K562 (cell line): ENCODE measurements around the gene AGMO. TPM values are rescaled to one million over a fixed set of nuclear protein-coding genes. Genes with fewer than 3 reads are reported as not detected.

Experiments
- ATAC-seq: fragments of 200-7000 bp; cut with Tn5 transposase; 3 replicates; pipeline ENCODE4 v1.9.1; 2020; ENCODE audit warnings: moderate library complexity
- BruUV-seq: library from RNA; stranded (reverse); fragments of 400-500 nt; replicated peaks from 2 replicates; lab custom pipeline; 2021; lab: Mats Ljungman, UMichigan
- CTCF ChIA-PET: fragments of 300-600 bp; formaldehyde crosslinking; extraction: SDS; loops from one replicate; lab custom pipeline; 2021; ENCODE audit warnings: low intra/inter-chr PET ratio; lab: Yijun Ruan, JAX
- POLR2A ChIA-PET: fragments of 300-600, 350-650 bp; sonication (Branson Sonifier 250); formaldehyde crosslinking; extraction: SDS; loops from one replicate; lab custom pipeline; 2021; ENCODE audit warnings: antibody characterized with exemption, inconsistent platforms; lab: Yijun Ruan, JAX
- DNase-seq, 4 experiments: peaks; one replicate each; pipeline versions ENCODE4 v3.0.0 to v3.0.0-alpha.2; 2011 to 2018; ENCODE audit warnings: low spot score in 3 of 4, mixed read lengths in 3 of 4; ENCODE audit errors: extremely low read depth in 1 of 4
- FAIRE-seq: peaks from 2 replicates; lab custom pipeline; 2011; peaks lifted over from hg19 to GRCh38; lab: Jason Lieb, UNC
- H2AFZ ChIP-seq: 2 replicates; pipeline ENCODE4 v1.6.0; 2011; ENCODE audit warnings: low read depth, low read length, control low read depth, inconsistent platforms
- H3K27ac ChIP-seq: fragments of 200-600 bp; 3 replicates; pipeline ENCODE4 v1.8.0; 2011; ENCODE audit warnings: low read depth, mild to moderate bottlenecking, control low read depth, inconsistent platforms, low read length, moderate library complexity, mixed read lengths; ENCODE audit errors: extremely low read depth
- H3K27me3 ChIP-seq, 2 experiments: fragments of 300-600 bp in 1 of 2; 2 replicates in 1 of 2; 3 replicates in 1 of 2; pipeline versions ENCODE4 v1.6.0 to v1.8.0; 2011; ENCODE audit warnings: inconsistent platforms in 2 of 2, low read length in 2 of 2, mild to moderate bottlenecking in 1 of 2, mixed read lengths in 1 of 2, moderate library complexity in 1 of 2; ENCODE audit not compliant: control insufficient read depth in 2 of 2, insufficient read depth in 2 of 2
- H3K36me3 ChIP-seq: fragments of 300-600 bp; 3 replicates; pipeline ENCODE4 v1.8.0; 2011; ENCODE audit warnings: mild to moderate bottlenecking, low read length, inconsistent platforms; ENCODE audit not compliant: control insufficient read depth, insufficient read depth
- H3K4me1 ChIP-seq, 2 experiments: fragments of 200-600 bp in 1 of 2; replicated peaks in 1 of 2; 2 replicates in 1 of 2; 3 replicates in 1 of 2; pipeline versions ENCODE4 v1.5.1 to v1.8.0; 2011; ENCODE audit warnings: inconsistent platforms in 2 of 2, low read length in 2 of 2, mild to moderate bottlenecking in 1 of 2, mixed read lengths in 1 of 2, moderate library complexity in 1 of 2; ENCODE audit not compliant: control insufficient read depth in 2 of 2, insufficient read depth in 2 of 2
- H3K4me2 ChIP-seq: 2 replicates; pipeline ENCODE4 v1.6.1; 2011; ENCODE audit warnings: low read length, control low read depth, inconsistent platforms, mixed read lengths; ENCODE audit not compliant: insufficient read depth
- H3K4me3 ChIP-seq: fragments of 200-600 bp; sonication (generic), shearing (Covaris generic); 2 replicates; pipeline ENCODE4 v1.5.1; 2016; ENCODE audit warnings: control low read depth, inconsistent platforms
- H3K79me2 ChIP-seq: fragments of 200-600 bp; 3 replicates; pipeline ENCODE4 v1.8.0; 2011; ENCODE audit warnings: low read length, inconsistent platforms; ENCODE audit not compliant: control insufficient read depth, insufficient read depth
- H3K9ac ChIP-seq, 2 experiments: 2 replicates each; pipeline versions ENCODE4 v1.6.0 to v1.6.1; 2011; ENCODE audit warnings: low read depth in 2 of 2, low read length in 2 of 2, control low read depth in 1 of 2, inconsistent platforms in 1 of 2, mild to moderate bottlenecking in 1 of 2, mixed read lengths in 1 of 2; ENCODE audit not compliant: insufficient read depth in 1 of 2
- H3K9me1 ChIP-seq: one replicate; pipeline ENCODE4 v1.6.0; 2011; ENCODE audit warnings: inconsistent platforms, mild to moderate bottlenecking, low read length, moderate library complexity; ENCODE audit not compliant: control insufficient read depth, insufficient read depth
- H3K9me3 ChIP-seq: replicated peaks from 2 replicates; pipeline ENCODE4 v1.5.1; 2011; ENCODE audit warnings: low read depth, low read length, inconsistent platforms; ENCODE audit not compliant: control insufficient read depth, insufficient read depth
- H4K20me1 ChIP-seq: replicated peaks from 2 replicates; pipeline ENCODE4 v1.6.1; 2011; ENCODE audit warnings: low read length, inconsistent platforms, mixed read lengths; ENCODE audit not compliant: control insufficient read depth, insufficient read depth
- CREB3L1 ChIP-seq: fragments of 450-650 bp; IDR thresholded peaks from 2 replicates; pipeline ENCODE4 v1.6.1; 2014; ENCODE audit warnings: low read depth, mild to moderate bottlenecking, moderate library complexity, borderline replicate concordance
- EZH2 ChIP-seq: IDR thresholded peaks from 2 replicates; pipeline ENCODE4 v1.6.1; 2012; ENCODE audit warnings: low read depth, mild to moderate bottlenecking, inconsistent platforms, low read length, borderline replicate concordance
- HMBOX1 ChIP-seq: sonication (generic); IDR thresholded peaks from 2 replicates; pipeline ENCODE4 v1.6.1; 2016
- KLF1 ChIP-seq: fragments of 450-650 bp; IDR thresholded peaks from 2 replicates; pipeline ENCODE4 v1.6.1; 2016; ENCODE audit warnings: missing genetic modification characterization, missing compliant biosample characterization
- MECOM ChIP-seq: fragments of 250-450 bp; sonication (Bioruptor Pico); IDR thresholded peaks from 2 replicates; pipeline ENCODE4 v1.8.0; 2022; ENCODE audit warnings: inconsistent platforms
- MITF ChIP-seq: IDR thresholded peaks from 2 replicates; pipeline ENCODE4 v1.6.1; 2014; ENCODE audit warnings: antibody characterized with exemption
- MYBL2 ChIP-seq, 2 experiments: fragments of 450-650 bp in 1 of 2; sonication (generic) in 1 of 2; formaldehyde crosslinking in 1 of 2; IDR thresholded peaks; 2 replicates each; pipeline versions ENCODE4 v1.6.1 to v1.8.1; 2017 to 2022; ENCODE audit warnings: borderline replicate concordance in 1 of 2, inconsistent platforms in 1 of 2, low read depth in 1 of 2, mild to moderate bottlenecking in 1 of 2, missing genetic modification reagents in 1 of 2, moderate library complexity in 1 of 2
- PATZ1 ChIP-seq: fragments of 250-450 bp; sonication (Bioruptor Pico); IDR thresholded peaks from 2 replicates; pipeline ENCODE4 v1.5.0; 2020; ENCODE audit warnings: mild to moderate bottlenecking, borderline replicate concordance
- PTBP1 ChIP-seq: fragments of 200-400 bp; formaldehyde crosslinking; IDR thresholded peaks from 2 replicates; pipeline ENCODE4 v1.6.1; 2017; ENCODE audit warnings: low read depth, low read length
- SNRNP70 ChIP-seq: fragments of 200-400 bp; formaldehyde crosslinking; optimal IDR thresholded peaks from 2 replicates; pipeline ENCODE3; 2017; ENCODE audit warnings: low read depth, low read length
- STAT5B ChIP-seq: fragments of 250-450 bp; sonication (Bioruptor Pico); IDR thresholded peaks from 2 replicates; pipeline ENCODE4 v1.8.0; 2021; ENCODE audit warnings: mild to moderate bottlenecking, inconsistent platforms
- ZBTB49 ChIP-seq: sonication (generic); formaldehyde crosslinking; IDR thresholded peaks from 2 replicates; pipeline ENCODE4 v1.8.0; 2022; ENCODE audit warnings: missing genetic modification reagents, mild to moderate bottlenecking, borderline replicate concordance
- ZC3H11A ChIP-seq: IDR thresholded peaks from 2 replicates; pipeline ENCODE4 v1.6.1; 2012; ENCODE audit warnings: low read depth, low read length, improper control_type of control experiment
- ZNF140 ChIP-seq: fragments of 250-450 bp; sonication (Bioruptor Pico); IDR thresholded peaks from 2 replicates; pipeline ENCODE4 v1.8.0; 2021; ENCODE audit warnings: moderate library complexity, mild to moderate bottlenecking, inconsistent platforms
- ZNF174 ChIP-seq: fragments of 250-450 bp; sonication (Bioruptor Pico); IDR thresholded peaks from 2 replicates; pipeline ENCODE4 v1.4.0; 2020; ENCODE audit warnings: mild to moderate bottlenecking
- WGBS: fragments of 100-300 bp; shearing (Covaris generic); methylation state at CpG from one replicate; pipeline ENCODE4 v1.1.6; 2016; ENCODE audit warnings: low coverage, mixed read lengths; ENCODE audit not compliant: insufficient coverage; ENCODE audit errors: missing lambda C conversion rate; 5-methylcytosine and 5-hydroxymethylcytosine counted together
- in situ Hi-C: fragments of 300-500 bp; cut with MboI; formaldehyde crosslinking; loops from 4 replicates; pipeline ENCODE4 v1.15.0; 2018; ENCODE audit warnings: inconsistent platforms, mixed read lengths
- intact Hi-C: fragments of 100-400 bp; cut with micrococcal nuclease; formaldehyde crosslinking; loops from 2 replicates; pipeline ENCODE4 v1.14.2; 2022
- polyA plus RNA-seq, 8 experiments: library from polyadenylated mRNA; depleted of rRNA in 4 of 8; stranded (reverse) in 5 of 8; unstranded in 3 of 8; fragments of >200 nt; fragmentation: Nextera tagmentation in 2 of 8; fragmentation: Illumina TruSeq in 1 of 8; extraction: Ambion mirVana in 2 of 8; extraction: Trizol in 1 of 8; gene quantifications; 2 replicates each; pipeline versions ENCODE4 v1.2.1 to v1.2.3, GENCODE V29; 2011 to 2014; ENCODE audit warnings: inconsistent platforms in 1 of 8, missing spikeins in 1 of 8
- total RNA-seq, 7 experiments: library from RNA; depleted of rRNA in 6 of 7; stranded (reverse); fragments of >200 nt in 6 of 7; fragmentation: Illumina TruSeq in 2 of 7; extraction: Trizol in 2 of 7; gene quantifications; 2 replicates each; pipeline versions ENCODE4 v1.2.1 to v1.2.3, GENCODE V29; 2011 to 2021; ENCODE audit warnings: low replicate concordance in 1 of 7

Gene AGMO
- total and polyA plus RNA-seq, 9 of the 15 experiments (the other 6 are each of a cell fraction or from before 2014, with no cell fraction given) = 0.30 to 1.4 (median 0.69) TPM; not detected in 1

GRCh38 chr7:15433151-15433550 lies 128.7 kb downstream of the AGMO start:
- POLR2A ChIA-PET = no interaction called here
- H4K20me1 ChIP-seq = no peaks in the 10 kb centered on the region
- H3K36me3 ChIP-seq = no peaks in the 10 kb centered on the region
- ATAC-seq (no peak), FAIRE-seq (no peak), DNase-seq (no peak)
- H3K4me2 ChIP-seq = no peak overlapping the region
- intact Hi-C loops = no loop called here
- CTCF ChIA-PET = no interaction called here
- in situ Hi-C loops = no loop called here
- H3K4me3 ChIP-seq = no peak overlapping the region
- H3K4me1 ChIP-seq = no peaks in the 10 kb centered on the region
- no peaks in the 10 kb centered on the region for H3K27me3 ChIP-seq
- no peak overlapping the region for H3K27ac ChIP-seq
- H3K9ac ChIP-seq = no peak overlapping the region
- H3K79me2 ChIP-seq = no peaks in the 10 kb centered on the region
- WGBS = 0% methylated on average over 1 of the region's 1 CpG
- no peaks in the 10 kb centered on the region for H3K9me1 ChIP-seq
- H3K9me3 ChIP-seq = no peaks in the 10 kb centered on the region
- no peak overlapping the region for H2AFZ ChIP-seq
- BruUV-seq = no TSS peak
- TF ChIP-seq ZNF140 (CRISPR knock-in tag) (no peak), CREB3L1 (no peak), STAT5B (CRISPR knock-in tag) (no peak), ZBTB49 (CRISPR knock-in tag) (no peak), ZNF174 (CRISPR knock-in tag) (no peak), PTBP1 (no peak), KLF1 (no peak), PATZ1 (no peak), HMBOX1 (no peak), MECOM (CRISPR knock-in tag) (no peak), ZC3H11A (no peak), EZH2 (no peak), MITF (no peak), SNRNP70 (no peak), MYBL2 (IDR thresholded peaks at IDR 0.05; ENCODE audit: low read depth) (no peak), MYBL2 (CRISPR knock-in tag; IDR thresholded peaks at IDR 0.05; ENCODE audit: borderline replicate concordance) (no peak)
